Measurements from ENCODE around the gene ZNF92. TPM values are rescaled to one million over a fixed set of nuclear protein-coding genes. Genes with fewer than 3 reads are reported as not detected.
"Not testable (repeated sequence)": the region's sequence is repeated elsewhere in the genome, so short reads cannot be mapped to it uniquely, and the experiment has no call there.

Gene ZNF92
- total and polyA plus RNA-seq, 12 donors: 2.7 to 21.9 (median 11.4) TPM

- intact Hi-C loops (cut with DNase I): no loop called here
- Histone ChIP-seq H3K27ac (no peak overlapping the region), H3K36me3 (replicated peaks in 1 of 2) (no peaks in the 10 kb centered on the region), H3K27me3 (no peaks in the 10 kb centered on the region), H3K4me1 (replicated peaks in 1 of 2) (no peaks in the 10 kb centered on the region), H3K9me3 (replicated peaks in 1 of 3) (peaks cover 0 to 15% (median 8%) of the 10 kb centered on the region in 3 donors), H3K4me3 (no peak overlapping the region)
- WGBS, 4 donors: 62 to 83% (median 78%) methylated on average over 1 of the region's 1 CpG
- DNase-seq: no peak
- no peak for TF ChIP-seq POLR2A (IDR thresholded peaks at IDR 0.05)
- TF ChIP-seq CTCF (IDR thresholded peaks at IDR 0.05): no peak
These were observed 30.4 kb downstream of the ZNF92 start for GRCh38 chr7:65404020-65404419.

- H3K27me3 ChIP-seq; H3K27ac ChIP-seq; H3K4me1 ChIP-seq (replicated peaks in 1 of 2); H3K36me3 ChIP-seq (replicated peaks in 1 of 2); DNase-seq; H3K4me3 ChIP-seq; intact Hi-C loops (cut with DNase I): not testable (repeated sequence)
- 90 to 99% (median 95%) methylated on average over 2 of the region's 2 CpGs for WGBS, 4 donors
- H3K9me3 ChIP-seq (replicated peaks in 1 of 3): peaks cover 0 to 15% (median 8%) of the 10 kb centered on the region in 3 donors
These were observed 33.1 kb downstream of the ZNF92 start for GRCh38 chr7:65406706-65407105.

GRCh38 chr7:65409363-65409762, 35.7 kb downstream of the ZNF92 start:
- no peaks in the 10 kb centered on the region for H3K27me3 ChIP-seq
- no peaks in the 10 kb centered on the region for H3K36me3 ChIP-seq (replicated peaks in 1 of 2)
- no peak overlapping the region for H3K27ac ChIP-seq
- H3K9me3 ChIP-seq (replicated peaks in 1 of 3): peaks cover 0 to 8% (median 1%) of the 10 kb centered on the region in 3 donors
- H3K4me1 ChIP-seq (replicated peaks in 1 of 2): no peaks in the 10 kb centered on the region
- no peak for DNase-seq
- WGBS, 4 donors: 85 to 90% (median 87%) methylated on average over 3 of the region's 3 CpGs
- H3K4me3 ChIP-seq: no peak overlapping the region
- intact Hi-C loops (cut with DNase I): no loop called here
- TF ChIP-seq POLR2A (IDR thresholded peaks at IDR 0.05) (no peak), CTCF (IDR thresholded peaks at IDR 0.05) (no peak)

GRCh38 chr7:65411249-65411648, 37.6 kb downstream of the ZNF92 start:
- no peaks in the 10 kb centered on the region for H3K36me3 ChIP-seq (replicated peaks in 1 of 2)
- intact Hi-C loops (cut with DNase I): no loop called here
- no peak for DNase-seq
- no peak overlapping the region for H3K27ac ChIP-seq
- no peaks in the 10 kb centered on the region for H3K4me1 ChIP-seq (replicated peaks in 1 of 2)
- H3K4me3 ChIP-seq: no peak overlapping the region
- no peaks in the 10 kb centered on the region for H3K27me3 ChIP-seq
- no peaks in the 10 kb centered on the region for H3K9me3 ChIP-seq (replicated peaks in 1 of 3)
- TF ChIP-seq CTCF (IDR thresholded peaks at IDR 0.05) (no peak), POLR2A (IDR thresholded peaks at IDR 0.05) (no peak)

- DNase-seq: no peak
- Histone ChIP-seq H3K4me1 (replicated peaks in 1 of 2) (no peaks in the 10 kb centered on the region), H3K27me3 (no peaks in the 10 kb centered on the region), H3K9me3 (replicated peaks in 1 of 3) (no peaks in the 10 kb centered on the region), H3K27ac (no peak overlapping the region), H3K4me3 (no peak overlapping the region), H3K36me3 (replicated peaks in 1 of 2) (no peaks in the 10 kb centered on the region)
- no peak for TF ChIP-seq POLR2A (IDR thresholded peaks at IDR 0.05)
- no peak for TF ChIP-seq CTCF (IDR thresholded peaks at IDR 0.05)
- intact Hi-C loops (cut with DNase I): no loop called here
These were observed 49.0 kb downstream of the ZNF92 start for GRCh38 chr7:65422670-65423069.

- H3K4me1 ChIP-seq (replicated peaks in 1 of 2); H3K9me3 ChIP-seq (replicated peaks in 1 of 3); H3K4me3 ChIP-seq; H3K36me3 ChIP-seq (replicated peaks in 1 of 2); DNase-seq; intact Hi-C loops (cut with DNase I); H3K27ac ChIP-seq; H3K27me3 ChIP-seq: not testable (repeated sequence)
- 70 to 82% (median 78%) methylated on average over 3 of the region's 3 CpGs for WGBS, 4 donors
These were observed 49.6 kb downstream of the ZNF92 start for GRCh38 chr7:65423286-65423685.

Data from adrenal gland (tissue), 12 donors.